SK-N-SH (cell line): Measurements from ENCODE around the gene EPB41L2.

Experiments used
- CTCF ChIP-seq: fragments of 200-600 bp; sonication (generic); IDR thresholded peaks from 2 replicates; pipeline ENCODE4 v1.6.1; 2017; ENCODE audit warnings: antibody characterized with exemption, mild to moderate bottlenecking, moderate library complexity
- ELF1 ChIP-seq: IDR thresholded peaks from 2 replicates; pipeline ENCODE4 v1.4.0; 2012
- FOXM1 ChIP-seq: IDR thresholded peaks from 2 replicates; pipeline ENCODE4 v1.4.0; 2012; ENCODE audit warnings: low read depth, mild to moderate bottlenecking
- JUND ChIP-seq: IDR thresholded peaks from 2 replicates; pipeline ENCODE4 v1.4.0; 2012
- PBX3 ChIP-seq: IDR thresholded peaks from 2 replicates; pipeline ENCODE4; 2012
- RAD21 ChIP-seq: IDR thresholded peaks from 2 replicates; pipeline ENCODE4 v1.6.1; 2012; ENCODE audit warnings: mild to moderate bottlenecking, low read length
- TAF1 ChIP-seq: IDR thresholded peaks from 2 replicates; pipeline ENCODE4 v1.6.1; 2012; ENCODE audit warnings: low read depth, mild to moderate bottlenecking, low read length, moderate library complexity, borderline replicate concordance
- ZBTB33 ChIP-seq: IDR thresholded peaks from 2 replicates; pipeline ENCODE4 v1.4.0; 2012; ENCODE audit warnings: low read depth, borderline replicate concordance

- no peak for TF ChIP-seq JUND
- no peak for TF ChIP-seq FOXM1
- no peak for TF ChIP-seq ELF1
- no peak for TF ChIP-seq PBX3
- TF ChIP-seq CTCF, result no peak
- no peak for TF ChIP-seq RAD21
- no peak for TF ChIP-seq ZBTB33
- no peak for TF ChIP-seq TAF1
These were observed 268.9 kb downstream of the EPB41L2 start for GRCh38 chr6:130794010-130794697.
